Adrenal gland (tissue), 5 donors: Measurements from ENCODE around the gene FAM163B.

Experiments
- CTCF ChIP-seq, 6 experiments: fragments of 450-650 bp in 4 of 6; fragments of 200-600 bp in 2 of 6; sonication (generic) in 1 of 6; IDR thresholded peaks; 1 replicate in 5 of 6; 2 replicates in 1 of 6; pipeline versions ENCODE4 v1.5.1 to v1.8.0; 2016 to 2021; ENCODE audit warnings: antibody characterized with exemption in 6 of 6, mild to moderate bottlenecking in 2 of 6, moderate library complexity in 1 of 6
- POLR2A ChIP-seq, 2 donors: fragments of 450-650 bp; IDR thresholded peaks; one replicate each; pipeline ENCODE4 v1.6.1; 2017; ENCODE audit warnings: antibody characterized with exemption in 2 of 2, mild to moderate bottlenecking in 2 of 2, moderate library complexity in 1 of 2
- donor health status: DM: no; HTN: no; CAD: no.

GRCh38 chr9:133602277-133602676 is 6.9 kb downstream of the FAM163B start:
- TF ChIP-seq CTCF (IDR thresholded peaks at IDR 0.05), result no peak
- no peak for TF ChIP-seq POLR2A (IDR thresholded peaks at IDR 0.05)
